A673 (cell line): ENCODE results near the gene IGSF11. TPM values are rescaled to one million over a fixed set of nuclear protein-coding genes. Genes with fewer than 3 reads are reported as not detected.

Experiments used
- BruUV-seq: library from RNA; stranded (reverse); fragments of 400-500 nt; replicated peaks from 2 replicates; lab custom pipeline; 2021; lab: Mats Ljungman, UMichigan
- CTCF ChIA-PET: fragments of 300-600 bp; sonication (Branson Sonifier 250); formaldehyde crosslinking; loops from one replicate; lab custom pipeline; 2022; ENCODE audit warnings: antibody characterized with exemption; lab: Charles Lee
- POLR2A ChIA-PET: fragments of 300-600 bp; sonication (Branson Sonifier 250); formaldehyde crosslinking; loops from one replicate; lab custom pipeline; 2022; ENCODE audit warnings: antibody characterized with exemption; ENCODE audit not compliant: low non-redundant PET; lab: Charles Lee
- DNase-seq: peaks from one replicate; pipeline ENCODE4 v3.0.0-alpha.2; 2015; ENCODE audit warnings: low spot score
- H3K27ac ChIP-seq: fragments of 200-600 bp; sonication (generic); 2 replicates; pipeline ENCODE4 v1.5.1; 2016; ENCODE audit warnings: mixed run types, low read depth, mild to moderate bottlenecking, mixed read lengths, antibody characterized with exemption, low read length; ENCODE audit not compliant: poor library complexity, severe bottlenecking
- H3K27me3 ChIP-seq: fragments of 200-600 bp; sonication (generic); replicated peaks from 2 replicates; pipeline ENCODE4 v1.6.1; 2017; ENCODE audit warnings: mixed run types, low read depth, mild to moderate bottlenecking, mixed read lengths, antibody characterized with exemption, low read length; ENCODE audit not compliant: insufficient read depth, poor library complexity
- H3K36me3 ChIP-seq: fragments of 200-600 bp; sonication (generic); 2 replicates; pipeline ENCODE4 v1.6.1; 2016; ENCODE audit warnings: mixed run types, mild to moderate bottlenecking, mixed read lengths, antibody characterized with exemption, low read length; ENCODE audit not compliant: insufficient read depth, poor library complexity, severe bottlenecking
- H3K4me1 ChIP-seq: fragments of 200-600 bp; sonication (generic); 2 replicates; pipeline ENCODE4 v1.6.1; 2017; ENCODE audit warnings: mixed run types, mild to moderate bottlenecking, mixed read lengths, antibody characterized with exemption, low read length; ENCODE audit not compliant: insufficient read depth, poor library complexity, severe bottlenecking
- H3K4me3 ChIP-seq: fragments of 200-600 bp; sonication (generic); 2 replicates; pipeline ENCODE4 v1.5.1; 2016; ENCODE audit warnings: low read depth, mixed run types, mild to moderate bottlenecking, mixed read lengths, low read length; ENCODE audit not compliant: poor library complexity, severe bottlenecking
- H3K9me3 ChIP-seq: fragments of 200-600 bp; sonication (generic); 2 replicates; pipeline ENCODE4 v1.6.1; 2016; ENCODE audit warnings: mixed run types, low read depth, mild to moderate bottlenecking, mixed read lengths, antibody characterized with exemption, low read length; ENCODE audit not compliant: poor library complexity, severe bottlenecking
- CTCF ChIP-seq: fragments of 300-800, 200-600 bp; sonication (generic); conservative IDR thresholded peaks from 2 replicates; pipeline ENCODE4 v1.5.1; 2017; ENCODE audit warnings: low read depth, mild to moderate bottlenecking, antibody characterized with exemption, low read length, moderate library complexity, mixed read lengths
- EZH2 ChIP-seq: fragments of 200-600 bp; sonication (generic); IDR thresholded peaks from 2 replicates; pipeline ENCODE4 v1.6.1; 2017; ENCODE audit warnings: borderline replicate concordance, low read depth, mild to moderate bottlenecking, mixed read lengths, antibody characterized with exemption, low read length; ENCODE audit not compliant: poor library complexity, severe bottlenecking
- intact Hi-C: fragments of 100-400 bp; cut with micrococcal nuclease; formaldehyde crosslinking; loops from one replicate; pipeline ENCODE4 v1.10.0; 2022; ENCODE audit not compliant: unreplicated experiment
- total RNA-seq: library from RNA; stranded (reverse); gene quantifications from 2 replicates; pipeline ENCODE4 v1.2.3, GENCODE V29; 2021

IGSF11 gene
- total RNA-seq, 1 experiment from 2014 or later = not detected

GRCh38 chr3:119033393-119034255, 1.0 kb downstream of the IGSF11 start:
- no TSS peak for BruUV-seq
- intact Hi-C loops = loop anchor here (2.0 kb wide), 1 partner anchor 151 kb away; no protein-coding TSS in a partner anchor
- POLR2A ChIA-PET = no interaction called here

GRCh38 chr3:119025171-119025795, 9.4 kb downstream of the IGSF11 start:
- TF ChIP-seq EZH2 (no peak), CTCF (no peak)
- BruUV-seq = no TSS peak
- no peaks in the 10 kb centered on the region for H3K27me3 ChIP-seq

More at GRCh38 chr3:119033393-119034255, 1.0 kb downstream of the IGSF11 start:
- no peaks in the 10 kb centered on the region for H3K9me3 ChIP-seq
- DNase-seq = no peak
- H3K36me3 ChIP-seq = no peaks in the 10 kb centered on the region
- TF ChIP-seq EZH2 = no peak
- TF ChIP-seq CTCF = no peak
- CTCF ChIA-PET = interaction anchor here (1.7 kb wide), 1 partner anchor 151 kb away, joined by 9 read pairs; no protein-coding TSS in a partner anchor
- H3K4me3 ChIP-seq = peak overlapping the region; percentile 47
- peaks cover 60% of the 10 kb centered on the region for H3K27me3 ChIP-seq
- H3K4me1 ChIP-seq = no peaks in the 10 kb centered on the region
- H3K27ac ChIP-seq = no peak overlapping the region

GRCh38 chr3:119019767-119020518, 14.7 kb downstream of the IGSF11 start:
- no TSS peak for BruUV-seq
- DNase-seq = no peak
- POLR2A ChIA-PET = no interaction called here
- no peak overlapping the region for H3K4me3 ChIP-seq
- intact Hi-C loops = no loop called here
- H3K27me3 ChIP-seq = no peaks in the 10 kb centered on the region
- no peak for TF ChIP-seq CTCF
- no peak for TF ChIP-seq EZH2
- no peak overlapping the region for H3K27ac ChIP-seq
- no peaks in the 10 kb centered on the region for H3K36me3 ChIP-seq
- no peaks in the 10 kb centered on the region for H3K9me3 ChIP-seq
- CTCF ChIA-PET = no interaction called here
- H3K4me1 ChIP-seq = no peaks in the 10 kb centered on the region

More at GRCh38 chr3:119025171-119025795, 9.4 kb downstream of the IGSF11 start:
- DNase-seq = no peak
- ChIA-PET POLR2A (no interaction called here), CTCF (no interaction called here)
- intact Hi-C loops = no loop called here
- no peak overlapping the region for H3K4me3 ChIP-seq
- no peaks in the 10 kb centered on the region for H3K4me1 ChIP-seq
- H3K9me3 ChIP-seq = no peaks in the 10 kb centered on the region
- H3K36me3 ChIP-seq = no peaks in the 10 kb centered on the region
- no peak overlapping the region for H3K27ac ChIP-seq
